PFSK-1 (cell line): ENCODE measurements around the gene DNPEP.

ENCODE experiments used
- POLR2AphosphoS5 ChIP-seq: IDR thresholded peaks from 2 replicates; pipeline ENCODE4 v1.6.1; 2012; ENCODE audit warnings: low read depth, mild to moderate bottlenecking, control low read depth, low read length, moderate library complexity
- REST ChIP-seq, 2 experiments: IDR thresholded peaks; 2 replicates each; pipeline versions ENCODE4 v1.6.1 to v1.8.0; 2011 to 2012; ENCODE audit warnings: low read depth in 2 of 2, low read length in 2 of 2, control low read depth in 1 of 2, inconsistent platforms in 1 of 2, mild to moderate bottlenecking in 1 of 2, moderate library complexity in 1 of 2; ENCODE audit not compliant: insufficient read depth in 1 of 2

GRCh38 chr2:219398721-219399363, 11.1 kb upstream of the DNPEP start:
- no peak for TF ChIP-seq REST (IDR thresholded peaks at IDR 0.05; ENCODE audit: insufficient read depth in 1 of 2, low read depth in 2 of 2, low read length in 2 of 2)
- no peak for TF ChIP-seq POLR2AphosphoS5
